Embryonic facial prominence (tissue), 1 donor: ENCODE results near the gene TMEM161A.

Source experiments
- DNase-seq: peaks from one replicate; pipeline ENCODE4 v3.0.0-alpha.2; 2016; ENCODE audit errors: extremely low spot score

TMEM161A gene

DNA sequence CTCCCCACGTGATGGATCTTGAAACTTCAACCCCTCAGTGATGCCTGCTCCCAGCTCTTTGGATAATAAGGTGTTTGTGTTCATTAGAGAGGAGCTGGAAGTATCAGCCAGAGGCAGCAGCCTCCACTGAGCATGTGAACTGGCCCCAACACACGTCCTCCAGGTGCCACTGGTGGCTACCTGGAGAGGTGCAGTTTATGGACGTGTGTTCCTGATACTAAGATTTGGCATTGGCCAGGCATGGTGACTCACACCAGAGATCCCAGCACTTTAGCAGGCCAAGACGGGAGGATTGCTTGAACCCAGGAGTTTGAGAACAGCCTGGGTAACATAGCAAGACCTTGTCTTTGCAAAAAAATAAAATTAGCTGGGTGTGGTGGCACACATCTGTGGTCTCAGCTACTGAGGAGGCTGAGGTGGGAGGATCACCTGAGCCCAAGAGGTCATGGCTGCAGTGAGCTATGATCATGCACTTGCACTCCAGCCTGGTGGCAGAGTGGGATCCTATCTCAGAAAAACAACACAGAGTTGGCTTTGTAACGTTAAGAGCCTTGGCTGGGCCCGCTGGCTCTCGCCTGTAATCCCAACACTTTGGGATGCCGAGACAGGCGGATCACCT, 40.1 kb downstream of the TMEM161A start:
- DNase-seq = no peak

DNA sequence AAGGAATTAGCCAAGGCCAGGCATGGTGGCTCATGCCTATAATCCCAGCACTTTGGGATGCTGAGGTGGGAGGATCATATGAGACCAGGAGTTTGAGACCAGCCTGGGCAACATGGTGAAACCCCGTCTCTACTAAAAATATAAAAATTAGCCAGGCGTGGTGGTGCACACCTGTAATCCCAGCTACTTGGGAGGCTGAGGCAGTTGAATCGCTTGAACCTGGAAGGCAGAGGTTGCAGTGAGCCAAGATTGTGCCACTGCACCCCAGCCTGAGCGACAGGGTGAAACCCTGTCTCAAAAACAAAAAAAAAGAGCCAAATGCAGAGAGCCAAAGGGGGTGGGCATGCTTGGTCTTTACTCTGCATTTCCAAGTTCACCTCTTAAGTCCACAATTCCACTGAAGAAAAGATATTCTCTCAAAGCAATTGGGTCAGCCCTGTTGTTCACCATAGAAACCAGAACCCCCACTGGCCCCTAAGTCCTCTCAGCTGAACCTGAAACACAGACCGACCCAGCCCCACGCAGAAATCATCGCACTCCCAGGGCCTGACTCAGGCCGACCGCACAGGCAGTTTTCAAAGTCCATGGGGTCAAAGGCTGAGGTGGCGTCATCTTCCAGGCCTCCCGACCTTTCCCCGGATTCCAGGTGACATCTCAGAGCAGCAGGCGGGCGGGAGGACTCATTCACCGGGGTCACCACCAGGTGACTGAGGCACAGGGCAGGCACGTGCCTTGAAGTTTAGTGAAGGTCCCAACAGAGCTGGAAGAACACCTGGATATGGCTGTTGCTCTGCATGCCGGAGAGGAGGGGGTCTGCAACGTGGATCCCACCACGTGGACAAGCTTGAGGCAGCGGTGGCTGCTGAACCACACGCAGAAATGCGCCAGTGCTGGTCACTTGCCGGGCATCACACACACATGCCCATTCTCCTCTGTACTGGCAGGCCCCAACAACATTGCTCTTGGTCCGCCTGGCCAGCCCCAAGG, 41.3 kb downstream of the TMEM161A start:
- no peak for DNase-seq

DNA sequence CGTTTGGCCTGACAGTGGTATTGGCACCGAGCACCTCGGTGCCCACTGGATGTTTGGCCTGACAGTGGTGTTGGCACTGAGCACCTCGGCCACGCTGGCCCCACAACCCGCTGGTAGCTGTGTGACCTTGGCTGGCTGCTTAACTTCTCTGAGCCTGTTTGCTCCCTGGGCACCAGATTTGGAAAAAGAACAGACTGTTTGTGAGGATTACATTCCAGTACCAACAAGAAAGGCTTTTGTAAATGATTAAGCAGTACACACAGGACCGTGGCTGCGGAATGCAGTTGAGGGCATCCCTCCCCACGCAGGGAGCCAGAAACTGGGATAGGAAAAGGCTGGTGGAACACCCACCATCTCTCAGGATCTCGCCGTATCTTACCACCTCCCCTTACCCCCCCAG, 42.6 kb downstream of the TMEM161A start:
- no peak for DNase-seq

DNA sequence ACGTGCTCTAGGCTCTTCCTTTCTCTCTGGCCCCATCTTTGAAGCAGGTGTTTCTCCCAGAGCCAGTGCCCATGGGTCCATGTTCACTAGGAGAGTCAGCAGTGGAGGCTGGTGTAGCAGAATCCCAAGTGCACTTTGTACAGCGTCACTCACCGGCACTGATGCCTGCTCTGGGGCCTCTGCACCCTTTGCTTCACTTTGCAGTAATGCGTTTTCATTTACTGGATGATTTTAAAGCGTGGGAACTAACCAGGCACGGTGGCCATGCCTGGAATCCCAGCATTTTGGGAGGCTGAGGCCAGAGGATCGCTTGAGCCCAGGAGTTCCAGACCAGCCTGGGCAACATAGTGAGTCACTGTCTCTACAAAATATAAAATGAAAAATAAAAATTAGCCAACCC, 43.8 kb downstream of the TMEM161A start:
- DNase-seq = no peak

DNA sequence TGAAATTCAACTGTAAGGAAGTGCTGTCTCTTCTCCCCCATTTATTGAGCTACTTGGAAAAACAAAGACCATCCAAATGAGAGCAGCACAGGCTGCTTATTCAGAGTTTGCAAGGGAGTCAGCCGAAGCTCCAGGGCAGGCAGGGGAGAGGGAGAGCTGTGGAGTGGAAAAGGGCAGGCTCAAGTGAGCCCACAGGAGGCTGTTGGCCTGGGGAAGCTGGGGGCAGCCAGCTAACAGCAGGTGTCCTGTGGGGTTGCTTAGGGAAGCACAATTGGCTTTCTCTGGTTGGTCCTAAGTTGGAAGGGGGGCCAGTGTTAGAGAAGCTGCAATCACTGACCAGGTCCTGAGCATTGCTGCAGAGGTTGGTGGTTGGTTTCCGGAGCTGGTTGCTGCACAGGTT, 50.6 kb downstream of the TMEM161A start:
- no peak for DNase-seq

DNA sequence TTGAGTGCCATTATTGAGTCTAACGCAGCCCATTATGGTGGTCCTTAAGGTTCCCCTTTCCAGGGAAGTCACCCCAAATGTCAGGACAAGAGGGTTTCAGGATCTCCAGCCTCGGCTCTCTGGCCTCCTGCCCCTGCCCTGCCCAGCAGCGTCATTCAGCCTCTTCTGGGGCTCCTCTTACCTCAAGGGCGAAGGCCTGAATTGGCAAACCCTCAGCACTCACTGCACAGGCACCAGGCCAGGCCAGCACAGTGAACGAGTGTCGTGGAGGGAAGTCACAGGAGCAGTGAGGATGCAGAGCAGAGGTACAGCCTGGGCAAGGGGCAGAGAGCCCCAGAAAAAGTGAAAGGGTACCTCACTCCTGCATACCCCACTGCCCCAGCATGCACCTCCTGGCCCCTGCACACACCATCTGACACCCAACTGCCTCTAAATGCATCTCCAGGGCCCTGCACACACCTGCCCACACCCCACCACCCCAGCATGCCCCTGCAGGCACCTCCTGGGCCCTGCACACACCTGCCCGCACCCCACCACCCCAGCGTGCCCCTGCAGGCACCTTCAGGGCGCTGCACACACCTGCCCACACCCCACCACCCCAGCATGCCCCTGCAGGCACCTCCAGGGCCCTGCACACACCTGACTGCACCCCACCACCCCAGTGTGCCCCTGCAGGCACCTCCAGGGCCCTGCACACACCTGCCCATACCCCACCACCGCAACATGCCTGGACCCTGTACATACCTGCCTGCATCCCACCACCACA, 54.7 kb downstream of the TMEM161A start:
- DNase-seq = no peak

DNA sequence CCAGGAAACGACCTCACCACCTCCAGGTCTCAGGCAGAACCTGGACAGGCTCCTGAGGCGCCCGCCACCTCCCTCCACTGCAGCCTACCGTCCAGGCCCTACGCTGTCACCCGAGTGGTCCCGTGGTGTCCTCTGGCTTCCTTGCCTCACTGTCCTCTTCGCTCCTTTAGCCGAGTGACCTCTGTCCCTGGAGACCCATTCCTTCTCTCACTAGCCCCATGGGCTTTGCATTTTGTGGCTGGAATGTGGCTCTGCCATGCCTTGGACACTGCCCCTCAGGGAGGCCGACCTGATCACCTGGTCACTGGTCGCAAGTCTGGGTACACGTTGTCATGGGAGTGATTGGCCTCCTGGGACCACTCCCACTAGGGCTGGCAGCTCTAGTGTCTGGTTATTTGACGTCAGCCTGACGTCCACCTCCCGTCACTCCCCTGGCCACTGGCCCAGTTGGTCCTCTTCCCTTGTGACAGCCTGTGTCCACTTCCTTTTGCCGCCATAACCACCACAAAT, 56.6 kb downstream of the TMEM161A start:
- DNase-seq = no peak

DNA sequence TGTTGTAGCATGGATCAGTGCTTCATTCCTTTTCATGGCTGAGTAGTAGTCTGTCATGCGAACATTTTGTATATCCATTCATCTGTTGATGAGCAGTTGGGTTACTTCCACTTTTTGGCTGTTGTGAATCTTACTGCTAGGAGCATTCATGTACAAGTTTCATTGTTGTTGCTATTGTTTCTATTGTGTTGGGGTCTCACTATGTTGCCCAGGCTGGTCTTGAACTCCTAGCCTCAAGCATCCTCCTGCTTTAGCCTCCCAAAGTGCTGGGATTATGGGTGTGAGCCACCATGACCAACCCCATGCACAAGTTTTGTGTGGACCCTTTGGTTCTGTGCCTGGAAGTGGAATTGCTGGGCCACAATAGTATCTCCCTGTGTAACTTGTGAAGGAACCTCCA, 58.7 kb downstream of the TMEM161A start:
- no peak for DNase-seq

DNA sequence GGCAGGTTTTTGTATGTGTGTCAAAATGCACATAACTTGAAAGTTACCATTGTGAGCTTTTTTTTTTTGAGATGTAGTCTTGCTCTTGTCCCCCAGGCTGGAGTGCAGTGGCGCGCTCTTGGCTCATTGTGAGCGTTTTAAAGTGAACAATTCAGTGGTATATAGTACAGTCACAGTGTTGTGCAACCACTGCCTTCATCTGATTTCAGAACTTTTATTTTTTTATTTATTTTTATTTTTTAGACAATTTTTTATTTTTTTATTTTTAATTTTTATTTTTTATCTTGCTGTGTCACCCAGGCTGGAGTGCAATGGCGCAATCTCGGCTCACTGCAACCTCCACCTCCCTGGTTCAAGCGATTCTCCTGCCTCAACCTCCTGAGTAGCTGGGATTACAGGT, 59.5 kb downstream of the TMEM161A start:
- no peak for DNase-seq

DNA sequence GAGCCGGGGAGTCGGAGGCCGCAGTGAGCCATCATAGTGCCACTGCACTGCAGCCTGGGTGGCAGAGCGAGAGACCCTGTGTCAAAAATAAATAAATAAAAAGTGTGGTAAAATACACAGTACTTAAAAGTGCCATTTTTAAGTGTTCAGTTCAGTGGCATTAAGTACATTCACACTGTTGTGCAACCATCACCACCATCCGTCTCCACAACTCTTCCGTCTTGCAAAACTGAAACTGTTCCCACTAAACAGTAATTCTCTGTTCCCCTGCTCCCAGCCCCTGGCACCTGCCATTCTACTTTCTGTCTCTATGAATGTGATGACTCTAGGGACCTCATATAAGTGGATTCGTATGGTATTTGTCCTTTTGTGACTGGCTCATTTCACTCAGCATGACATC, 61.2 kb downstream of the TMEM161A start:
- DNase-seq = no peak

DNA sequence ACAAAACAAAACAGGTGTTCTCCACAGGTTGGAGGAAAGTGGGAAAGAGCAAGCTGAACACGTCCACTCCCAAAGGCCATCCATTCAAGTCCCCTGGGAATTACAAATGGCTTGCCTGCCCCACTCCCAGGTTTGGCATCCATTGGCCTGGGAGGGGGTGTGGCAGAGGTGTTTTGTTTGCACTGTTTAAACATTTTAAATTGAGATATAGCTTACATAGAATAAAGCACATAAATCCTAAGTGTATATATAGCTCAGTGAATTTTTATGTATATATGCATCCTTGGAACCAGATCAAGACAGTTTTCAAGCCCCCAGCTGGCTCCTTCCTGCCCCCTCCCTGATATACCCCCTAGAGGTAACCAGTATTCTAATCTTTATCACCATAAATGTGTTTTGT, 61.8 kb downstream of the TMEM161A start:
- DNase-seq = no peak

DNA sequence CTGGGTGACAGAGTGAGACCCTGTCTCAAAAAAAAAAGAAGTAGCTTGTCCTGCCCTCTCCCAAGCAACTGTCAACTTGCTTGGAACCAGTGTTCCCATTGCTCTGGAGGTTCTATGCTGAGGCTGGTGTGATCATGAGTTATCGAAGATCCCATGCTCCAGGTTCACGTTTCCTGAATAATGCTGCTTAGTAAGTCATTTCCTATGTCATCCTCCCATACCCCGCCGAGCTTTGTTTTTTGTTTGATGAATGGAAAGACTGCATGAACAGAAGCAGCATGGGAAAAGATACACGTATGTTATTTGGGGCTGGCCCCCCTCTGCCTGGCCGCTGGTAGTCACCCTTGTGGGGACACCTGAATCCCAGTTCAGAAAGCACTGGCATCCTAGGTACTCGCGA, 63.2 kb downstream of the TMEM161A start:
- DNase-seq = no peak

DNA sequence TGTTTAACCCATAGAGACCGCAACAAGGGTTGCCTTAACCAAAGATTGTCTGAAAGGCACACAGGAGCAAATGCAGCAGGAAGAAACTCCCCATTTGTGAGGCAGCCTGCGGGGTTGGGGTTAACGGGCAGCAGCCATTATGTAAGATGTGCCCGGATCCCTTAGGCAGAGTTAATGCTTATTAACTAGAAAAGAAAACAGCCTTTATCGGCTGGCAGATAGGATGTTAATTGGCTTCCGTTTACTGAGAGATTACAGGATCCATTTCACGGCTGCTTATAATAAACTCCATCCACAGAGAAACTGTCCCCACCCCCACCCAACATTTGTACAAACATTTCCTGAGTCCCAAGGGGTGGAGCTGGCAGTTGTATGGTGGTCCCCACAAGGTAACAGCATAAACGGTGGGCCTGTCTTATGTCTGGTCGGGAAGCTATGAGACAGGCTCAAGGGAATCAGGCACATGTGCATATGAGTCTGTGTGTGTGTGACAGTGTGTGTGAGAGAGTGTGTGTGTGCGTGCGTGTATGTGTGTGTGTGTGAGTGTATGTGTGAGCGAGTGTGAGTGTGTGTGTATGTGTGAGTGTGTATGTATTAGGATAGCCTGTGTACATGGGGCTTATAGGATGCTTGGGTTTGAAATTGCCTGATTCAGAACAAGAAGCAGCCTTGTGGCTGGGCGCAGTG, 63.9 kb downstream of the TMEM161A start:
- DNase-seq = no peak

DNA sequence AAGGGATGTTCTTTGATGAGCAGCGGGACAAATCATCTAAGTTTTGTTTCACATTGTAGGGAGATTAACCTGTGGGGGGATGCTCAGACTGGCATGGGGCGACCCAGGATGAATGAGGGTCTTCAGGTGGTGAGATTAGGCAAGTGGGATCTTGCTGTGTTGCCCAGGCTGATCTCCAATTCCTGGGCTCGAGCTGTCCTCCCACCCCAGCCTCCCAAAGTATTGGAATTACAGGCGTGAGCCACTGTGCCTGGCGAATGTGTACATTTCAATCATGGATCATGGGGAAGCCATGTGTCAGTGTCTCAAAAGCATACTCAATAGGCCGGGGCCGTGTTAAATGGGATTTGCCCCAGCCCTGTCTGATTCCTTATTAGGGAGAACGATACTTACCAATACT, 66.4 kb downstream of the TMEM161A start:
- DNase-seq = no peak
